Activated naive CD4-positive, alpha-beta T cell treated with Interleukin-2 at 50 U/mL for 16 hours (primary cell): ENCODE measurements around the gene CRTC3.
"Not testable (repeated sequence)": the region's sequence is repeated elsewhere in the genome, so short reads cannot be mapped to it uniquely, and the experiment has no call there.

Source experiments
- DNase-seq: peaks from one replicate; pipeline ENCODE4 v3.0.0-alpha.2; 2020

Gene CRTC3

GRCh38 chr15:90654233-90655136 is 124.8 kb downstream of the CRTC3 start:
- no peak for DNase-seq

- DNase-seq, result peak; percentile 67
Observed at GRCh38 chr15:90657520-90658172, 127.9 kb downstream of the CRTC3 start.

GRCh38 chr15:90659481-90659880 is 129.8 kb downstream of the CRTC3 start:
- DNase-seq, result no peak

GRCh38 chr15:90660195-90660998 is 130.7 kb downstream of the CRTC3 start:
- DNase-seq, result peak; percentile 81

GRCh38 chr15:90660999-90661330 is 131.2 kb downstream of the CRTC3 start:
- DNase-seq, result not testable (repeated sequence)

- DNase-seq, result not testable (repeated sequence)
Observed at GRCh38 chr15:90664081-90664461, 134.3 kb downstream of the CRTC3 start.

GRCh38 chr15:90664650-90665287 is 135.0 kb downstream of the CRTC3 start:
- DNase-seq, result no peak

GRCh38 chr15:90665288-90666134 is 135.8 kb downstream of the CRTC3 start:
- DNase-seq, result peak; percentile 51

- DNase-seq, result no peak
Observed at GRCh38 chr15:90666135-90666909, 136.6 kb downstream of the CRTC3 start.

GRCh38 chr15:90667073-90667754 is 137.5 kb downstream of the CRTC3 start:
- DNase-seq, result no peak

GRCh38 chr15:90667755-90668345 is 138.1 kb downstream of the CRTC3 start:
- DNase-seq, result not testable (repeated sequence)

- DNase-seq, result not testable (repeated sequence)
Observed at GRCh38 chr15:90670631-90671030, 140.9 kb downstream of the CRTC3 start.

- no peak for DNase-seq
Observed at GRCh38 chr15:90671216-90671615, 141.5 kb downstream of the CRTC3 start.

- DNase-seq, result not testable (repeated sequence)
Observed at GRCh38 chr15:90673357-90673756, 143.6 kb downstream of the CRTC3 start.

- DNase-seq, result no peak
Observed at GRCh38 chr15:90674476-90674875, 144.8 kb downstream of the CRTC3 start.

- no peak for DNase-seq
Observed at GRCh38 chr15:90675464-90675863, 145.7 kb downstream of the CRTC3 start.

- DNase-seq, result no peak
Observed at GRCh38 chr15:90677807-90678790, 148.4 kb downstream of the CRTC3 start.

- no peak for DNase-seq
Observed at GRCh38 chr15:90679959-90680358, 150.2 kb downstream of the CRTC3 start.
